ENCODE results near the gene METRN. TPM values are rescaled to one million over a fixed set of nuclear protein-coding genes. Genes with fewer than 3 reads are reported as not detected.
"Not testable (repeated sequence)": the region's sequence is repeated elsewhere in the genome, so short reads cannot be mapped to it uniquely, and the experiment has no call there.

METRN gene
- total RNA-seq, 1 donor from 2014 or later, result 6.1 TPM

DNA sequence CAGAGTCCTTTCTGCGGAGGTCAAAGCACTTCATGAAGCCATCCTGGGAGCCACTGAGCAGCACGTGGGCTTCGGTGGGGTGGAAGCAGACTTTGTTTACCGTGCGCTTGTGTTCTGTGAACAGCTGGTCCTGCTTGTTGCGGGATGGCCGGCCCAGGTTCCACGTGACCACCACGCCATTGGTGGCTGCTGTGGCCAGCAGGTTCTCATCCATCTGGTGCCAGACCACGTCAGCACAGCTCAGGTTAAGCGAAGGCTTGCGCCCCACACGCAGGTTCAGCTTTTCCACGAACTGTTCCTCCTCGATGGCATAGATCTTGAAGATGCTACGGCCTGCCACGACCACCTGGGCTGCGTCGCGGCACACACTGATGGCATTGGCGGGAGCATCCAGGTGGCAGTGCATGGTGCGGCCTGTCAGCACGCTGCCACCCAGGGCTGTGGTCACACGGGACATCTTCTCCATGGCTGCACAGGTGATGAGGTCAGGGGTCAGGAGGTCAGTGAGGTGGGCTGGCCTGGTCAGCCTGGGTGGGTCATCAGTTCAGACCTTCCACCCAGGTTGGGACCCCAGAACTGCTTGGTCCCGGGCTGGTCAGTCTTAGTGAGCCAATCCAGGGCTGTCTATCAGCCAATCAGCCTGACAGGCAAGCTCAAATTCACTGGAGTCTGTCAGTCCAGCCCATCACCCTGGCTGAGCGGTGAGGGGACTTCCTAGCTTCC is 25.6 kb upstream of the METRN start:
- intact Hi-C loops (cut with micrococcal nuclease), result no loop called here

DNA sequence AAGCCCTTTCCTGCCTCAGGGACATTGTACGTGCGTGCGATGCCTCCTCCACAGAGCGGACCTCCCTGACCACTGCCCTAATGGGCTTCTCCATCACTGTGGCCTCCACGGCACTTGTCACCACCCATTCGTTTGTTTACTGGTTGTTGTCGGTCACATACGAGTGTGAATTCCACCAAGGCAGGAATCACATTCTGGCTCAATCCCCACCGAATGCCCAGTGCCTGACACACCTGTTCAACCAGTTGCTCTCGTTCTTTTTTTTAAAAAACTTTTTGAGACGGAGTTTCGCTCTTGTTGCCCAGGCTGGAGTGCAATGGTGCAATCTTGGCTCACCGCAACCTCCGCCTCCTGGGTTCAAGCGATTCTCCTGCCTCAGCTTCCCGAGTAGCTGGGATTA is 23.7 kb upstream of the METRN start:
- intact Hi-C loops (cut with micrococcal nuclease), result not testable (repeated sequence)

DNA sequence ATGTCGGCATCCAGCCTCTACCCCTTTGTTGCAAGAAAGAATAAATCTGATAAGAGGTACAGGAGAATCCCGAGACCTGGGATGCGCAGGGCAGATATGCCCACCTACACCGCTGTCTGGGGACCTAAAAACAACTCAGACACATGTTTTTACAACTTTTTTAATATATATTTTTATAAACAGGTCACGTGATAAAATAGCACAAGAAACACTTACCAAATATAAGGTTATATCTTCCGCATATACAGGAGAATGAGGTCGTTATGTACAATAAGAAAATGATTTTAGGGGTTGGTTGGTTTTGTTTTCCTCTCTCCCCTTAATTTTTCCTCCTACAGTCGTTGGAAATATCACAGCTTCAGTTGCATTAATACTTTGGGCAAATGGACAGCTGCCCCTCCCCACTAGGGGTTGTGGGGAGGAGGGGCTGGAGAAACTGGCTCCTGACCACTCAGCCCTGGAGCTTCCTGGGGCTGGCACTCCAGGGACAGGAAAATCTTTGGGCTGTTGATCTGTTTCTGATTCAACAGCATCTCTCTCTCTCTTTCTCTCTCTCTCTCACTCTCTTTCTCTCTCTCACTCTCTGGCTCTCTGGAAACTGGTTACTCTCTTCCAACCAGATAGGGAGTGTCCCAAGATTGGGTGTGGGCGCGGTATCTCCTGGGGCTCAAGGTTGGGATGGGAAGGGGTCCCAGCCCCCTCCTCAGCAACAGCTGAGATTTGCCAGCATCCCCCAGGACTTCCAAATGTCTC is 22.4 kb upstream of the METRN start:
- intact Hi-C loops (cut with micrococcal nuclease), result no loop called here

DNA sequence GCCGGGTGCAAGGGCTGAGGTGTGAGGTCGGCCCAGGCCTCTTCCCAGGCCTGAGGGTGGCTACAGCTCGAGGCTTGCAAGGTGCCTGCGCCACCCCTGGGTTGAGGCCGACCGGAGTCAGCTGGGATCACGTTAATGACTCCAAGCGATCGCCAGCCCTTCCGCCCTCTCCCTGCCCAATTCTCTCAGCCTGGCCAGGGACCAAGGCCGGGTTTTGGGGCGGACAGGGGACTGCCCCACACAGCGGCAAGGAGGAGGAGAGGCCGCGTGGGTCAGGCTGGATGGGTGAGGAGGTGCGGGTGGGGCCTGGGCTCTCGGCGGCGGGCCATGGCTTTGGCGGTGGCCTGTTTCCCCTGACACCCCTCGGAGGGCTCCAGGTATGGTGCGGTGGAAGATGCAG is 21.6 kb upstream of the METRN start:
- intact Hi-C loops (cut with micrococcal nuclease), result no loop called here

DNA sequence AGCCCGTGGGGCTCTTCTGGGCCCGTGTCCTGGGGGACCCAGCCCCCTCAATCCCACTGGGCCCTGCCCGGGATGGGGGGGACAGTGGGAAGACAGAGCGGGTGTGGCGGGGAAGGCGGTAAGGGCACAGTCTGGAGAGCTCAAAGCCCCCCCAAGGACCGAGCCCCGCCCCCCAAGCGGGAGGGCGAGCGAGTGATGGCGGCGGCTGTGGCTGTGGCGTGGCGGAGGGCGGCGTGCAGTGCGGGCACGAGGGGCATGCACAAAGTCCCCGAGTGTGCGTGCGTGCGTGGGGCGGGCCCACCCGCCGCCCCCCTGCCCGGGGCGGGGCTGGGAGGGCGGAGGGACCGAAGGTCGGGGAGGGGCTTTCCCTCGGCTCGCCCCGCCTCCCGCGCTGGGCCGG is 21.2 kb upstream of the METRN start:
- intact Hi-C loops (cut with micrococcal nuclease), result no loop called here

DNA sequence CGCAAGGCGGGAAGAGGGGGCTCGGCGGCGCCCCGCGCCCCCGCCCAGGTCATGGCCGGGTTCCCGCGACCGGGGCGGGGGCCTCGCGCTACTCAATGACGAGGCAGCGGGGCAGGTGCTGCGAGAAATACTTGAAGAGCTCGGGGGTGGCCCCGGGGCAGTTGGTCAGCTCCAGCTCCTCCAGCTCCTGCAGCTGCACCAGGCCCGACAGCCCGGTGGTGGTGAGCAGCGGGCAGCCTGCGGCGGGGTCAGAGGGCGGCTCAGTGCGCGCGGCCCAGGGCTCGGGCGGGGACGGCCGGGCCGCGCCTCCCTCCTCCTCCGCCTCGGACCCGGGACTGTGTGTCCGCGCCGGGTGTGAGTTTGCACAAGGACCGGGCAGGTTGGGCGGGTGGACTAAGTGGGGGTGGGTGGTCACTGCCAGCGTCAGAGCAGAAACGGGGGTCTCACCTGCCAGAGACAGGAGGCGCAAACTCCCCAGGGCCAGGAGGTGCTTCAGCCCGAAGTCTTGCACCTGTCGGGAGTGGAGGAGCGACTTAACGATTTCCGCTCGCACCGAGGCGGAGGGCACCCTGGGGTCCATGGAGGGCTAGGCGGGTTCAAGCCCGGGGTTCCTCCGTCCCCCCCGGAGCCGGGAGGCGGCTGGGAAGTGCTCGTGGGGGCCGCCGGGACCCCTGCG is 20.6 kb upstream of the METRN start:
- intact Hi-C loops (cut with micrococcal nuclease), result no loop called here

DNA sequence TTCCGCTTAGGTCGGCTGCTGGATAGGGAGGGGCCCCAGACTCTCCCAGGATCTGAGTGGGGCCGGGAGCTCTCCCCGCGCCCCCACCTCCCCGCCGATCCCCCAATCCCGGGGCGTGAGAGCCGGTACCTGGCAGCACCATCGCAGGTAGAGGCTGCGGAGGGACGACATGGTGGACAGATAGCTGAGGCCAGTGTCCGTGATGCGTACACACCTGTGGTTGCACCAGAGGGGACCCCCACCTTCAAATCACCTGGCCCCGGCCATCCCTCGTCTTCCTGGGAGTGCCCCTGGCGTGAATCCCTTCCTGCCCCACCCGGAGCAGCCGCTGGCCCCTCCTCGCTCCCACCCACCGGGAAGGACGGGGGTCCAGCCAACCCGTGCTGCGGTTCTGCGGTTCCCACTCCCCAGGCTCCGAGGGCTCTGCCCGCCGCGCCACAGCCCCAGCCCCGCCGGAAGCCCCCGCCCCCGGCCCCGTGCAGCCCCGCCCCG is 20.0 kb upstream of the METRN start:
- intact Hi-C loops (cut with micrococcal nuclease), result loop anchor here (1.0 kb wide), 1 partner anchor 11 kb away; the partner anchor contains the start of gene JMJD8

DNA sequence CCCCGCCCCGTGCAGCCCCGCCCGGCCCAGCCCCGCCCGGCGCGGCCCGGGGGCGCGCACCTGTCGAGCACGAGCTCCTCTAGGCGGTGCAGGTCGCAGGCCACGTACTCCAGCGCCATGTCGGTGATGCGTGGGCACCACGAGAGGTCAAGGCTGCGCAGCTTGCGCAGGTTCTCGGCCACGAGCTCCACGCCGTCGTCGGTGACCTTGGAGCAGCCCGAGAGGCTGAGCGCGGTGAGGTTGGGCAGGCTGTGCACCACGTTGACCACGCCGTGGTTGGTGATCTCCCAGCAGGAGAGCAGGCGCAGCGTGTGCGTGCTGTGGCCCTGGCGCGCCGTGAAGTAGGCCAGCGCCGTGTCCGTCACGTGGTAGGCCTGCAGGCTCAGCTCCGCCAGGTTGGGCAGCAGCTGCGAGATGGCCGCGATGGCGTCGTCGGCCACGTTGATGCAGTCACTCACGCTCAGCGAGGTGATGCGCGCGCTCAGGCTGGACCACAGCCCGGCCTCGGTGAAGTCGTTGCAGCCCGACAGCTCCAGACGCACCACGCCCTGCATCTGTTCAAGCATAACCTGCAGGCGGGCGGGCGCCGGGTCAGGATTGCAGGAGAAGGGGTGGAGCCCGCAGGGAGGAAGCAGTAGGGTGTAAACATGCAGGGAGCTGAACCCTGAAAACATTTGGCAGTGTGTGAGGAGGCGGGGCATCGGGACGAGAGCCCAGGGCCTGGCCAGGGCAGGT is 19.4 kb upstream of the METRN start:
- intact Hi-C loops (cut with micrococcal nuclease), result loop anchor here (1.0 kb wide), 1 partner anchor 11 kb away; the partner anchor contains the start of gene JMJD8

DNA sequence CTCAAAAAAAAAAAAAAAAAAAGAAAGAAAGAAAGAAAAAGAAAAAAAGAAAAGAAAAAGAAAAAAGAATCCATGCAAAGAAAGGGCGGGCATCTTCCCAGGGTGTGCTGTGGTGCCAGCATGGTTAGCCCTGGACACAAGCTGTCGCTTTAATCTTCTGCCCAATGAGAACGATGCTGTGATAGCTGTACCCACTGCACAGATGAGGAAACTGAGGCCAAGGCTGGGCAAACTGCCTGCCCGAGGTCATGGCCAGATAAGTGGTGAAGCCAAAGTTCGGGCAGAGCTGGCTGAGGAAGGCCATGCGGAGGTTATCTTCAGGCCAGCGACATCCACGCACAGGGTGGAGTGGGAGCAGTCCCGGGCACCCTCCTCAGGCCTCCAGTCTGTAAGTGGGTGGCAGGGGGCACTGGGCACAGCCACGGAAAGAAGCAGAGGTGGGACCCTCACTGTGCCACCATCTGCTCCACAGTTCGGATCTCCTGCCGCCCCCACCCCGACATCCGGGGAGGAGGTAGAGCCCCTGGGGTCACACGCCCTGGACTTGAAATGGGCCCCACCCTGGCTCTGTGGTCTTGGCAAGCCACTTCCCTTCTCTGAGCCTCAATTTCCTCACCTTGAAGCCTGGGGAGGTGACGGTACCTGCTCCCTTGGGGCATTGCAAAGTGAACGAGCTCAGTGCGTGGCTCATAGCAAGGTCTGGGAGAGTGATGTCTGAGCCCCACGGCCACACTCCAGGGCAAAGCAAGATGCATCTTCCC is 15.8 kb upstream of the METRN start:
- intact Hi-C loops (cut with micrococcal nuclease), result no loop called here

DNA sequence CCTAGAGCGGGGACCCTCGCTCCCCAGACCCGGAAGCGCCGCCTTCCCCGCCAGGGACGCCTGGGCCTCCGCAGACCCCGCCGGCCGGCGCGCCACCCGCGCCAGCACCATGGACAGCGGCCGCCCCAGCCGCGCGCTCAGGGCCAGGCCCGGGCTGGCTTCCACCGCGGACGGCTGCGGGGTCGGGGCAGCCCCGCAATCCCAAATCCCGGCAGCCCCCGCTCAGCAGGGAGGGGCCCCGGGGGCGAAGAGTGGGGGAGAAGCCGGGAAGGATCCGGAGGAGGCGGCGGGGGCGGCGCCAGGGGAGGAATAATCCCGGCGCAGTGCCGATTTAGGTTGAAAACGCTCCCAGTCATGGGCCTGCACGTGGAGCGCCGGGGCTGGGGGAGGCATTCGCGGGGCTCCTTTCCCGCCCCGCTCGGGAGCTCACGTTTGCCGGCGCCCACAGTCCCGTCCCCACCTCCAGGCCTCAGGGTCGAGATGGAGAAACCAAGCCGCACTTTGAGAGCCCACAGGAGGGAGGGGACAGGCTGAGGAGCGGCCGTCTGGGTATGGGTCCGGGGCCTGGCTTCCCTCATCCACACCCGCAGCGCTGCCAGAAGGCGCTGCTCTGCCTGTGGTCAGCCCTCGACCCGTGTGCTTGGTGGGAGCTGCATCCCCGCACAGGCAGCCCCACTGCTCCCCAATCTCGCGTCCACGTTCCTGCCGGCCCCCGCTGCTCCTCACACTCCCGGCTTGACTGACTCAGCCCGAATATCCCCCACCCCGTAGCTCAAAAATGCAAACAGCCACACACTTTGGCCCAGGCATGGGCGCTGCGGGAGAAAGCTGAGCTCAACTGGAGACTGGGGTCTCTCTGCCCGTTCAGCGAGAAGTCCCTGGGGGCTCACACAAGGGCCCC is 14.0 kb upstream of the METRN start:
- intact Hi-C loops (cut with micrococcal nuclease), result no loop called here

DNA sequence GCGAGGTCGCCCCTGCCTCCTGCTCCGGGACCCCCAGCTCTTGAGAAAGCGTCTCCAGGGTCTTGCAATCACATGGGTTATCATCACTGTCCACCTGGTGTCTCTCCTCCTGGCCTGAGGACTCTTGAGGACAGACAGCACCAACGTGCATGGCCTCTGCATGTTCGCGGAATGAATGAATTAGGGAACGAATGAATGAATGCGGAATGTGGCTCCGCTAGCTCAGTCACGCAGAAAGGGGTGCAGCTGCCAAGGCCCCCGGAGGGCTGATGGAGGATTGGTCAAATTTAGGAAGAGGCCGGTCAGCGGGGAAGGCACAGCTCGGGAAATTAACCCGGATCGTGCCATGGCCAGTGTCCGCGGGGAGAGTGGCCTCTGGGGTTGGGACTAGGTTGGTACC is 12.6 kb upstream of the METRN start:
- intact Hi-C loops (cut with micrococcal nuclease), result no loop called here

DNA sequence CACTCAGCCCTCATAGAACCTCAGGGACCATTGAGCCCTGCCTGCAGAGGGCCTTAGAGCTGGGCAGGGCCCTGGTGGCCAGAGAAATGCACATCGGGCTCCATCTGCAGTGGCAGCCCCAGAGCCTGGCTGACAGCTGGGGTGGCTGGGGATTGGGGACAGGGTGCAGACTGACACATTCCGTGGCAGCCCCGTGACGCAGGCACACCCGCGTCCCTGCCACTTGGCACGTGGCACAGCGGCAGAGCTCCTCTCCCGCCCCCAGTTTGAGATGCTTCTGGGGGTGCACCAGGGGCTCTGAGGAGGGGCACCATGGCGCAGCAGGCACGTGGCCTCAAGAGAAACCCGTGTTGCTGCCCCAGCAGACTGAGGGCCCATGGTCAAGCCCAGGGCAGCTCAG is 11.5 kb upstream of the METRN start:
- intact Hi-C loops (cut with micrococcal nuclease), result no loop called here

DNA sequence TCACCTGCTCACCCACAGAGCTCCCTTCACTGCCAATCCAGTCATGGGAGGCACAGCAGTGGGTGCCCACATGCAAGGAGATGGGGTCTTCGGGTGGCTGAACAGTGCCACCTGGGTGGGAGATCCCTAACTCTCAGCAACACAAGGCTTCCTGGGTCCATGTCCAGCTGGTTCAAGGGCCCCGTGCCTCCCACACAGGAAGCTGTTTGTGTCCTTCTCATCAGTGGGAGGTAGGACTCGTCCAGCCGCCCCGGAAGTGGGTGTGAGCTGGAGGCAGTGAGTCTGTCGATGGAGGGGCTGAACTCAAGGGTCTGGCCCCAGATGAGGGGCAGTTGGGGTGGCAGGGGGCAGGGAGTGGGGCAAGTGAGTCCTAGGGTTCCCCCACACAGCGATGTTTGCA is 10.9 kb upstream of the METRN start:
- intact Hi-C loops (cut with micrococcal nuclease), result no loop called here

DNA sequence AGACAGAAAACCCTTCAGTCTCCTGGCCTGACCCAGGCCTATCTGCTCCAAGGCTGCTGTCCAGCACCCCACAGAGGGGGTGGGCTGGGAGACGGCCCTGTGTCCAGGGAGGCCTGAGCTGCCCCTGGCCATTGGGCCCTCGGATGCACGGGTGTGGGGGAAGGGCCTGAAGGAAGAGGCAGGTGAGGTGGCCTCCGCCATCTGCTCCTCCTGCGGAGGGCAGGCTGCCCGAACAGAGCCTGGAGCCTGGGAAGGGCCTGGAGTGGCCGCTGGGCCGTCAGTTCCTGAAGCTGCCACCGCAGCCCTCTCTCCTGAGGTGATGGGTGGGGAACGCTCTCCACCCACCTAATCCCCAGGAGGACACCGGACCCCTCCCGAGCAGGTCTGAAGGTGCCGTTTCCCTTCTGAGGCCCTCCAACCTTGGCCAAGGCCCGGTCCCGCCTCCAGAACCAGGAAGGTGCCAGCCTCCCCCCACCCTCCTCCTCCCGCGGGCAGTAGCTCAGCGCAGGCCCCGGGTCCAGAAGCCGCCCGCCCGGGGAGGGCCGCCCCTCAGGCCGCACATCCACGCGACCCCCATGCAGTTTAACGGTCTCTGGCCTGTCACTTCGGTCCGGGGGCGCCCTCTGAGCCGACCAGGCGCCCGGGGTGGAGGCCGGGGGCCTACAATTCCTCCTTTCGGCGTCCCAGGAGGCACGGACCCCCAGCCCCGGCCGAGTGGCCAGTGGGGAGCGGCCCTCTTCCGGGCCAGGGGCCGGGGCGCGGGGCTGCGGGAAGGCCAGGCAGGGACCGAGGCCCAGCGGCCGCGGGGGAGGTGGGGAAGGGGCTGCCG is 10.2 kb upstream of the METRN start:
- intact Hi-C loops (cut with micrococcal nuclease), result no loop called here

DNA sequence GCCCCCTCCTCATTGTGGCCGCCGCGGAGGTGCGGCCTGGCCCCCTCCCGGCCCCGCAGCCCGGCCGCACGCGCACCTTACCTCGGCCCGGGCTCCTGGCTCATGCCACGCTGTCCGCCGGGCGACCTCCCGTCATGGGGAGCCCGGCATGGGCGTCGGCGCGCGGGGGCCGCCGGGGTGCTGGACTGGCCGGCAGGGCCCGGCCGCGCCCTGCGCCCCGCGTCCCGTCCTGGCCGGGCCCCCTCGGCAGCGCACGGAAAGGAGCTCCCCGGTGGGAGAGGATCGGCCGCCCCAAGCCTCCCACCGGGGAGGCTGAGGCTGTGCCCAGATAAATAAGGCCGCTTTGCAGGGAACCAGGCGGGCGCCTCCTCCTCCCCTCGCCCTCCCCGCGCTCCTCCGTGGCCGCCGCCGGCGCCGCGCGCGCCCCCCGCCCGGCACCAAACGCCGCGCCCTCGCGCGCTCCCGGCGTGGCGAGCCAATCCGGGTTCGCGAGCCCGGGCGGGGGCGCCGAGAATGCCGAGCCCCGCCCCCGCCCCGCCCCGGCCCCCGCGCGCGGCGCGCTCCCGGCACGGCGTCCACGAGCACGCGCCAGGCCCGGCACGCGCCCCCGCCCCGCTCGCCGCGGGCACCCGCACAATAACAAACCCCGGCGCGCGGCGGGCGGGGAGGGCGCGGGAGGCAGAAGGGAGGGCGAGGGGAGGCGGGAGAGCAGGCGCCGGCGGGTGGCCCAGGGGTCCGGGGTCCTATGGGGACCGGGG is 9.3 kb upstream of the METRN start, which contains the start of gene FBXL16:
Gene FBXL16, minus strand, starts transcription at position 371 of the 758 bp plus-strand sequence. CDS start 8,396 bp downstream, outside the sequence.
- intact Hi-C loops (cut with micrococcal nuclease), result no loop called here

DNA sequence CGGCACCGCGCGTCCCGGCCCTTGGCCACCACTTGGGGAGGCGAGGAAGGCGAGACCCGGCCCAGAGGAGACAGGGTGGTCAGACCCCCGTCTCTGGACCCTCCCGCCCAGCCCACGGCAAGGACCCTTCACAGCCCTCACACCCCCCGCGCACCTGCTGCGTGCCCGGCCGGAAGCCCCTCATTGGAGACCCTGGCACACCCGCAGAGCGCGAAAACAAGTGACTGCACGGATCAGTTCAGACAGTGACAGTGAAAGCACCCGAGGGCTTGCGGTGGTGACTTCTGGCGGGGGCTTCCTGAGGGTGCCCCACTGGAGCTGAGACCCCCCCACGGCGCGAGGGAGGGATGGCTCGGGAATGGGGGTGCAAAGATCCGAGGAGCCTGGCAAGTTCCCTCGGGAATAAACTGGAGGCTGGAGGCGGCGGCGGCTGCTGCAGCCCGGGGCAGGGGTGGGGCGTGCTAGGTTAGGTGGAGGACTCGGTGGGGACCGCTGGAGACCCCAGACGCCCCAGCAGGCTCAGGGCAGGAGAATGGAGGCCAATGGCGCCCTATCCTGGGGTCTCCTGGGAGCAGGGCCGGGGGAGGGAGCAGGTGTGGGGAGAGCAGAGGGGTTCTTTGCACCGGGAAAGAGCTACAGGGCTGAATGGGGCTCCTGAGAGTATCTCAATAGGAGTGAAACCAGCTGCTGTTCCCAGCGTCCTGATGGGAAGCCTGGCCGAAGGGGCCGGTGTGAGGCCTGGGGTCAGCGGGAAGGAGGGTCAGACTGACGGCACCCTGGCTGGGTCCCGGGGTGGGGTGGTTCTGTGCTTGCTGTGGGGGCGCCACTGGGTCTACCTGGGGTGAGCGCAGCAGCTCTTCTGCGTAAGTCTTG is 8.5 kb upstream of the METRN start:
- intact Hi-C loops (cut with micrococcal nuclease), result no loop called here

DNA sequence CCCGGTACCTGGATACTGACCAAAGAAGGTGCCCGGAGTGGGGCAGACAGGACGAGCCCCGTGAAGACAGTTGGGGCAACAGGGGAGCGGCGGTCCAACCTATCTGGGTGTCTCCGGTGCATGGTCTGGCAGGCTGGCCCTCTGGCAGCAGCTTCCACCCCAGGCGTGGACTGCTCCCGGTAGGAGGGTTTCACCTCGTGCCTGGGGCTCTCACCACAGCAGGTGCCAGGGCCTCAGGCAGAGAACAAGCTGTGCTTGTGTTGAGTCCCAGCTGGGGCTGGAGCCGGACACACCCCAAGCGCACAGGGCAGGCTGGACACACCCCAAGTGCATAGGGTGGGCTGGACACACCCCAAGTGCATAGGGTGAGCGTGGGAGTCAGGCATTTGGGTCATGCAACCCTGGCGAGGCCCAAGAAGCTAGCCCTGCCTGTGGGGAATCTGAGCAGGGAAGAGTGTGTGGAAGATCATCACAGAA is 7.8 kb upstream of the METRN start:
- intact Hi-C loops (cut with micrococcal nuclease), result no loop called here

Data from T-helper 1 cell treated with Interleukin-12 subunit alpha and Interleukin-12 subunit beta and Interleukin-4 antibody, amounts not matched to agents 30 ng/mL and 1 ng/mL, for 36 hours (primary cell).